OCI-LY7 (cell line): Measurements from ENCODE around the gene PALLD.

Source experiments
- EZH2phosphoT487 ChIP-seq: fragments of 200-600 bp; sonication (generic); IDR thresholded peaks from 2 replicates; pipeline ENCODE4 v1.6.1; 2018; ENCODE audit warnings: low read depth, borderline replicate concordance, mild to moderate bottlenecking, mixed run types, antibody characterized with exemption, low read length, moderate library complexity, mixed read lengths
- TF ChIP-seq, protein P1 (sequence below): fragments of 200-600 bp; sonication (generic); conservative IDR thresholded peaks from 2 replicates; pipeline ENCODE4 v1.5.1; 2014; ENCODE audit warnings: mild to moderate bottlenecking, antibody characterized with exemption, low read length, moderate library complexity, mixed read lengths

DNA sequence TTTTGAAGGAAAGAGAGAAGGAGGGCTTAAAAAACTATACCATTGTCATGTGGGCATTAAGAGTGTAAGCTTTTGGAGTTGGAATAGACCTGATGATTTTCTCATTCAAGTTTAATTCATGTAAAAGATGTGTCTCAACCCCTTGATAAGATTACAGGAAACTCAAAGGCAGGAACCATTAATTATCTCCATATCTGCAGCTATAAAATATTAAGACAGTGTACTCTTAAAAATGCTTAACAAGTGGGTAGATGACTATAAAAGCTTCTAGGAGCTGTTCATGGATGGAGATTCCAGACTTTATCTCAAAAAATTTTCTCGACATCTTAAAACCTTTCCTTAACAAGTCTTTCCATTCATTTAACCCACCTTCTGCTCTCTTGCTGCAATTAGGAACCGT is 208.3 kb downstream of the PALLD start:
- TF ChIP-seq, protein P1, sequence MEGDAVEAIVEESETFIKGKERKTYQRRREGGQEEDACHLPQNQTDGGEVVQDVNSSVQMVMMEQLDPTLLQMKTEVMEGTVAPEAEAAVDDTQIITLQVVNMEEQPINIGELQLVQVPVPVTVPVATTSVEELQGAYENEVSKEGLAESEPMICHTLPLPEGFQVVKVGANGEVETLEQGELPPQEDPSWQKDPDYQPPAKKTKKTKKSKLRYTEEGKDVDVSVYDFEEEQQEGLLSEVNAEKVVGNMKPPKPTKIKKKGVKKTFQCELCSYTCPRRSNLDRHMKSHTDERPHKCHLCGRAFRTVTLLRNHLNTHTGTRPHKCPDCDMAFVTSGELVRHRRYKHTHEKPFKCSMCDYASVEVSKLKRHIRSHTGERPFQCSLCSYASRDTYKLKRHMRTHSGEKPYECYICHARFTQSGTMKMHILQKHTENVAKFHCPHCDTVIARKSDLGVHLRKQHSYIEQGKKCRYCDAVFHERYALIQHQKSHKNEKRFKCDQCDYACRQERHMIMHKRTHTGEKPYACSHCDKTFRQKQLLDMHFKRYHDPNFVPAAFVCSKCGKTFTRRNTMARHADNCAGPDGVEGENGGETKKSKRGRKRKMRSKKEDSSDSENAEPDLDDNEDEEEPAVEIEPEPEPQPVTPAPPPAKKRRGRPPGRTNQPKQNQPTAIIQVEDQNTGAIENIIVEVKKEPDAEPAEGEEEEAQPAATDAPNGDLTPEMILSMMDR = no peak
- no peak for TF ChIP-seq EZH2phosphoT487
